Lung microvascular endothelial cell (primary cell): Measurements from ENCODE around the gene CMIP. TPM values are rescaled to one million over a fixed set of nuclear protein-coding genes. Genes with fewer than 3 reads are reported as not detected.
A peak's percentile ranks its signal among the peaks of the same experiment; 100 is the strongest.
"Not testable (repeated sequence)": the region's sequence is repeated elsewhere in the genome, so short reads cannot be mapped to it uniquely, and the experiment has no call there.

Source experiments
- DNase-seq, 2 donors: peaks; one replicate each; pipeline versions ENCODE4 v3.0.0 to v3.0.0-alpha.2; 2010; ENCODE audit warnings: low read depth in 2 of 2
- total RNA-seq: library from RNA; depleted of rRNA; stranded (reverse); fragments of >200 nt; gene quantifications from 2 replicates; pipeline ENCODE4 v1.2.1, GENCODE V29; 2014

The CMIP gene
- total RNA-seq, 1 donor from 2014 or later: 10.3 TPM

- no peak for DNase-seq
Measured at GRCh38 chr16:81514568-81515258, 70.1 kb downstream of the CMIP start.

- DNase-seq: no peak
Measured at GRCh38 chr16:81515281-81515680, 70.7 kb downstream of the CMIP start.

GRCh38 chr16:81515721-81516120 is 71.1 kb downstream of the CMIP start:
- no peak for DNase-seq

- DNase-seq: no peak
Measured at GRCh38 chr16:81516478-81517149, 72.0 kb downstream of the CMIP start.

- DNase-seq: no peak
Measured at GRCh38 chr16:81517150-81517499, 72.5 kb downstream of the CMIP start.

GRCh38 chr16:81517629-81518438 is 73.2 kb downstream of the CMIP start:
- peak; percentile 46 to 84 for DNase-seq

- DNase-seq: peak; percentile 80 to 83
Measured at GRCh38 chr16:81518439-81518757, 73.8 kb downstream of the CMIP start.

- peak in 1 of 2 donors; percentile 30 for DNase-seq
Measured at GRCh38 chr16:81519301-81520150, 74.9 kb downstream of the CMIP start.

GRCh38 chr16:81520151-81520470 is 75.5 kb downstream of the CMIP start:
- no peak for DNase-seq

GRCh38 chr16:81520560-81521135 is 76.0 kb downstream of the CMIP start:
- DNase-seq: no peak

- peak in 1 of 2 donors; percentile 29 for DNase-seq
Measured at GRCh38 chr16:81521141-81521626, 76.6 kb downstream of the CMIP start.

GRCh38 chr16:81522108-81522701 is 77.6 kb downstream of the CMIP start:
- no peak for DNase-seq

GRCh38 chr16:81522851-81523250 is 78.2 kb downstream of the CMIP start:
- DNase-seq: not testable (repeated sequence)

- no peak for DNase-seq
Measured at GRCh38 chr16:81523387-81524115, 78.9 kb downstream of the CMIP start.

GRCh38 chr16:81524382-81524781 is 79.8 kb downstream of the CMIP start:
- no peak for DNase-seq

GRCh38 chr16:81524885-81525284 is 80.3 kb downstream of the CMIP start:
- not testable (repeated sequence) for DNase-seq

- DNase-seq: peak; percentile 34 to 40
Measured at GRCh38 chr16:81526199-81526598, 81.6 kb downstream of the CMIP start.

- peak in 1 of 2 donors; percentile 63 for DNase-seq
Measured at GRCh38 chr16:81526935-81527334, 82.3 kb downstream of the CMIP start.

GRCh38 chr16:81527477-81528178 is 83.0 kb downstream of the CMIP start:
- DNase-seq: no peak
